22Rv1 (cell line): ENCODE data around the gene SPTBN1.

Experiments used
- ZFX ChIP-seq: fragments of 450-650 bp; IDR thresholded peaks from 2 replicates; pipeline ENCODE4 v1.6.1; 2017; ENCODE audit warnings: antibody characterized with exemption, borderline replicate concordance
- TF ChIP-seq, protein P1 (sequence below): fragments of 450-650 bp; IDR thresholded peaks from 2 replicates; pipeline ENCODE4 v1.5.1; 2017; ENCODE audit warnings: mild to moderate bottlenecking

DNA sequence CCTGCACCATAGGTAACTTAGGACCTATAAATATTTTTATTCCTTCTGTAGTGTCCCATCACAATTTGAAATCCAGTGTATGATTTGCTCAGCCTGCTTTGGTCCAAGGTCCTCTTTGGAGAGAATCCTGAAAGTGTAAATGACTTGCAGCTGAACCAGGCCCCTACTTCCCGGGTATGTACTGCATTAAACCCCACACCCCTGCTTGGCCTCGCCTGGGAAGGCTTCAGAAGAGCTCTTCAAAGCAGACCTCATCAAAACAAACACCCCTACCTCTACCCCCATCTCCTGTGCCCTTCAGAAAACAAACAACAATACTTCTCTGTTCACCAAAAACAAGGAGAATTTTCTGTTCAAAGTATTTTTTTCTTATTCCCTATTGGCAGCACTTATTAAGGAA is 9.5 kb upstream of the SPTBN1 start:
- TF ChIP-seq, protein P1, sequence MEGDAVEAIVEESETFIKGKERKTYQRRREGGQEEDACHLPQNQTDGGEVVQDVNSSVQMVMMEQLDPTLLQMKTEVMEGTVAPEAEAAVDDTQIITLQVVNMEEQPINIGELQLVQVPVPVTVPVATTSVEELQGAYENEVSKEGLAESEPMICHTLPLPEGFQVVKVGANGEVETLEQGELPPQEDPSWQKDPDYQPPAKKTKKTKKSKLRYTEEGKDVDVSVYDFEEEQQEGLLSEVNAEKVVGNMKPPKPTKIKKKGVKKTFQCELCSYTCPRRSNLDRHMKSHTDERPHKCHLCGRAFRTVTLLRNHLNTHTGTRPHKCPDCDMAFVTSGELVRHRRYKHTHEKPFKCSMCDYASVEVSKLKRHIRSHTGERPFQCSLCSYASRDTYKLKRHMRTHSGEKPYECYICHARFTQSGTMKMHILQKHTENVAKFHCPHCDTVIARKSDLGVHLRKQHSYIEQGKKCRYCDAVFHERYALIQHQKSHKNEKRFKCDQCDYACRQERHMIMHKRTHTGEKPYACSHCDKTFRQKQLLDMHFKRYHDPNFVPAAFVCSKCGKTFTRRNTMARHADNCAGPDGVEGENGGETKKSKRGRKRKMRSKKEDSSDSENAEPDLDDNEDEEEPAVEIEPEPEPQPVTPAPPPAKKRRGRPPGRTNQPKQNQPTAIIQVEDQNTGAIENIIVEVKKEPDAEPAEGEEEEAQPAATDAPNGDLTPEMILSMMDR: no peak
- no peak for TF ChIP-seq ZFX
